Measurements from ENCODE around the gene ITGB3. TPM values are rescaled to one million over a fixed set of nuclear protein-coding genes. Genes with fewer than 3 reads are reported as not detected.

Gene ITGB3
- total RNA-seq, 2 donors from 2014 or later: 68.1 to 197 TPM

GRCh38 chr17:47272491-47272890, 18.9 kb downstream of the ITGB3 start:
- no peak for DNase-seq (ENCODE audit: low spot score)
- Histone ChIP-seq H3K4me1 (ENCODE audit: control insufficient read depth in 1 of 2, low read depth in 2 of 2) (peaks cover 45 to 79% of the 10 kb centered on the region in 2 donors), H3K36me3 (no peaks in the 10 kb centered on the region), H3K9me3 (no peaks in the 10 kb centered on the region), H3K27me3 (replicated peaks; ENCODE audit: insufficient read depth) (no peaks in the 10 kb centered on the region), H3K4me3 (no peak overlapping the region), H3K27ac (peak overlapping the region; percentile 96 to 97)
- TF ChIP-seq CTCF (IDR thresholded peaks at IDR 0.05): no peak
- ATAC-seq (ENCODE audit: insufficient number of reproducible peaks, low FRiP score, low read depth): no peak

- Histone ChIP-seq H3K4me1 (ENCODE audit: control insufficient read depth in 1 of 2, low read depth in 2 of 2) (peaks cover 46 to 79% of the 10 kb centered on the region in 2 donors), H3K27ac (peak overlapping the region; percentile 96 to 97)
Observed at GRCh38 chr17:47273245-47273644, 19.6 kb downstream of the ITGB3 start.

GRCh38 chr17:47274319-47275069, 20.9 kb downstream of the ITGB3 start:
- DNase-seq (ENCODE audit: low spot score) (no peak), ATAC-seq (ENCODE audit: insufficient number of reproducible peaks, low FRiP score, low read depth) (no peak)
- no peak overlapping the region for H3K4me3 ChIP-seq
- peak overlapping the region; percentile 96 to 97 for H3K27ac ChIP-seq
- H3K9me3 ChIP-seq: no peaks in the 10 kb centered on the region
- H3K36me3 ChIP-seq: no peaks in the 10 kb centered on the region
- TF ChIP-seq CTCF (IDR thresholded peaks at IDR 0.05): no peak
- H3K27me3 ChIP-seq (replicated peaks; ENCODE audit: insufficient read depth): no peaks in the 10 kb centered on the region
- peaks cover 48 to 78% of the 10 kb centered on the region in 2 donors for H3K4me1 ChIP-seq (ENCODE audit: control insufficient read depth in 1 of 2, low read depth in 2 of 2)

More at GRCh38 chr17:47273245-47273644, 19.6 kb downstream of the ITGB3 start:
- Histone ChIP-seq H3K4me3 (no peak overlapping the region), H3K36me3 (no peaks in the 10 kb centered on the region), H3K9me3 (no peaks in the 10 kb centered on the region), H3K27me3 (replicated peaks; ENCODE audit: insufficient read depth) (no peaks in the 10 kb centered on the region)
- DNase-seq (ENCODE audit: low spot score) (no peak), ATAC-seq (ENCODE audit: insufficient number of reproducible peaks, low FRiP score, low read depth) (no peak)
- TF ChIP-seq CTCF (IDR thresholded peaks at IDR 0.05): no peak

GRCh38 chr17:47275245-47275984, 21.8 kb downstream of the ITGB3 start:
- TF ChIP-seq CTCF (IDR thresholded peaks at IDR 0.05): no peak
- Histone ChIP-seq H3K9me3 (no peaks in the 10 kb centered on the region), H3K4me3 (peak overlapping the region; percentile 27), H3K4me1 (ENCODE audit: control insufficient read depth in 1 of 2, low read depth in 2 of 2) (peaks cover 57 to 78% of the 10 kb centered on the region in 2 donors), H3K27me3 (replicated peaks; ENCODE audit: insufficient read depth) (no peaks in the 10 kb centered on the region), H3K36me3 (no peaks in the 10 kb centered on the region), H3K27ac (peak overlapping the region; percentile 96 to 97)
- peak; percentile 18 for ATAC-seq (ENCODE audit: insufficient number of reproducible peaks, low FRiP score, low read depth)
- DNase-seq (ENCODE audit: low spot score): peak; percentile 62

- Histone ChIP-seq H3K27ac (peak overlapping the region; percentile 96 to 97), H3K27me3 (replicated peaks; ENCODE audit: insufficient read depth) (no peaks in the 10 kb centered on the region), H3K4me1 (ENCODE audit: control insufficient read depth in 1 of 2, low read depth in 2 of 2) (peaks cover 59 to 83% of the 10 kb centered on the region in 2 donors), H3K9me3 (no peaks in the 10 kb centered on the region), H3K4me3 (no peak overlapping the region), H3K36me3 (no peaks in the 10 kb centered on the region)
- ATAC-seq (ENCODE audit: insufficient number of reproducible peaks, low FRiP score, low read depth): no peak
- no peak for DNase-seq (ENCODE audit: low spot score)
- TF ChIP-seq CTCF (IDR thresholded peaks at IDR 0.05): no peak
Observed at GRCh38 chr17:47276444-47276843, 22.8 kb downstream of the ITGB3 start.

Measured in thoracic aorta (tissue), 2 donors.